Fibroblast of lung (primary cell): ENCODE measurements around the gene ANKRD44. TPM values are rescaled to one million over a fixed set of nuclear protein-coding genes. Genes with fewer than 3 reads are reported as not detected.

Experiments
- DNase-seq, 2 donors: peaks; one replicate each; pipeline versions ENCODE4 v3.0.0 to v3.0.0-alpha.2; 2010; ENCODE audit warnings: low read depth in 2 of 2
- H2AFZ ChIP-seq: 2 replicates; pipeline ENCODE4 v1.5.1; 2012; ENCODE audit warnings: low read length, control low read depth, inconsistent platforms
- H3K27ac ChIP-seq: 2 replicates; pipeline ENCODE4 v1.5.1; 2011; ENCODE audit warnings: low read length, control low read depth; ENCODE audit not compliant: insufficient read depth
- H3K27me3 ChIP-seq: 2 replicates; pipeline ENCODE4 v1.5.1; 2011; ENCODE audit warnings: mild to moderate bottlenecking, low read length; ENCODE audit not compliant: control insufficient read depth, insufficient read depth
- H3K36me3 ChIP-seq: 2 replicates; pipeline ENCODE4 v1.5.1; 2011; ENCODE audit warnings: low read length; ENCODE audit not compliant: control insufficient read depth, insufficient read depth
- H3K4me1 ChIP-seq: 2 replicates; pipeline ENCODE4 v1.5.1; 2011; ENCODE audit warnings: low read length; ENCODE audit not compliant: control insufficient read depth, insufficient read depth; ENCODE audit errors: extremely low read depth
- H3K4me2 ChIP-seq: 2 replicates; pipeline ENCODE4 v1.5.1; 2011; ENCODE audit warnings: low read length, control low read depth; ENCODE audit not compliant: insufficient read depth; ENCODE audit errors: extremely low read depth
- H3K4me3 ChIP-seq, 4 experiments: fragments of 200-600 bp in 1 of 4; sonication (generic) in 1 of 4; replicated peaks in 1 of 4; 2 replicates each; pipeline ENCODE4 v1.5.1; 2011 to 2016; ENCODE audit warnings: low read length in 4 of 4, low read depth in 3 of 4, mild to moderate bottlenecking in 3 of 4, control low read depth in 2 of 4, inconsistent platforms in 1 of 4, mixed read lengths in 1 of 4; ENCODE audit not compliant: insufficient read depth in 1 of 4; ENCODE audit errors: control extremely low read depth in 1 of 4
- H3K79me2 ChIP-seq: 2 replicates; pipeline ENCODE4 v1.5.1; 2012; ENCODE audit warnings: mild to moderate bottlenecking, low read length, inconsistent platforms; ENCODE audit not compliant: control insufficient read depth, insufficient read depth
- H3K9ac ChIP-seq: 2 replicates; pipeline ENCODE4 v1.5.1; 2011; ENCODE audit warnings: mild to moderate bottlenecking, low read length, control low read depth; ENCODE audit not compliant: insufficient read depth
- H3K9me3 ChIP-seq: 2 replicates; pipeline ENCODE4 v1.5.1; 2012; ENCODE audit warnings: low read depth, low read length; ENCODE audit not compliant: control insufficient read depth, insufficient read depth
- H4K20me1 ChIP-seq: 2 replicates; pipeline ENCODE4 v1.5.1; 2011; ENCODE audit warnings: low read length; ENCODE audit not compliant: control insufficient read depth, insufficient read depth; ENCODE audit errors: extremely low read depth
- EZH2 ChIP-seq: IDR thresholded peaks from 2 replicates; pipeline ENCODE4 v1.5.1; 2012; ENCODE audit warnings: low read length, control low read depth, mild to moderate bottlenecking; ENCODE audit errors: missing control alignments
- polyA plus RNA-seq, 2 donors: library from polyadenylated mRNA; depleted of rRNA in 1 of 2; stranded (reverse) in 1 of 2; unstranded in 1 of 2; fragments of >200 nt; gene quantifications; 2 replicates each; pipeline ENCODE4 v1.2.1, GENCODE V29; 2011 to 2012; ENCODE audit warnings: missing spikeins in 1 of 2
- total RNA-seq: library from RNA; depleted of rRNA; stranded (reverse); fragments of >200 nt; gene quantifications from 2 replicates; pipeline ENCODE4 v1.2.1, GENCODE V29; 2014
- TF ChIP-seq, protein P1 (sequence below), 2 donors: IDR thresholded peaks in 1 of 2; conservative IDR thresholded peaks in 1 of 2; 1 replicate in 1 of 2; 2 replicates in 1 of 2; pipeline ENCODE4 v1.5.1; 2011 to 2012; ENCODE audit warnings: low read length in 2 of 2, control low read depth in 1 of 2, inconsistent platforms in 1 of 2, low read depth in 1 of 2, mild to moderate bottlenecking in 1 of 2

Gene ANKRD44
- total and polyA plus RNA-seq, 2 donors (not counting 1 experiment from before 2014, with no cell fraction given) = 7.6 to 9.7 TPM

DNA sequence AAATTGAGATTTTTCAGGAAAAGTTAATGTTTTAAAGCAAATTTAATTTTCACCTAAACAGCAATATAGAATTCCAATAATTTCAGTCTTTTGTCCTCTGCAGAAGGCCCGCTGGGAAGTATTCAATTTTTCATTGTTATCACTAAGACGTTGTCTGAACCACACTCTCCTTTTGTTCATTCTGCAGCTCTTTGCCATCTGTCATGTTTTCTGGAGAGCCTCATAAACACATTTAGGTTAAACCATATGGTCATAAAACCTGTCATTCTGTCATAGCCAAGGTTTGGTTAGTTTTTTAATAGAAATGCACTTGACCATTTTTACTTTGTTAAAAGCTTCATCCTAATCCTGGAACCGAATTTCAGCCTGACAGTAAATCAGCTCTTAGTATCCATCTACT is 330.1 kb downstream of the ANKRD44 start:
- DNase-seq = no peak
- Histone ChIP-seq H3K4me1 (no peaks in the 10 kb centered on the region), H4K20me1 (no peaks in the 10 kb centered on the region), H3K4me3 (no peak overlapping the region), H3K9me3 (no peaks in the 10 kb centered on the region), H3K9ac (no peak overlapping the region), H3K27me3 (no peaks in the 10 kb centered on the region), H3K27ac (no peak overlapping the region), H3K79me2 (no peaks in the 10 kb centered on the region), H3K36me3 (no peaks in the 10 kb centered on the region), H3K4me2 (no peak overlapping the region), H2AFZ (no peak overlapping the region)
- TF ChIP-seq, protein P1, sequence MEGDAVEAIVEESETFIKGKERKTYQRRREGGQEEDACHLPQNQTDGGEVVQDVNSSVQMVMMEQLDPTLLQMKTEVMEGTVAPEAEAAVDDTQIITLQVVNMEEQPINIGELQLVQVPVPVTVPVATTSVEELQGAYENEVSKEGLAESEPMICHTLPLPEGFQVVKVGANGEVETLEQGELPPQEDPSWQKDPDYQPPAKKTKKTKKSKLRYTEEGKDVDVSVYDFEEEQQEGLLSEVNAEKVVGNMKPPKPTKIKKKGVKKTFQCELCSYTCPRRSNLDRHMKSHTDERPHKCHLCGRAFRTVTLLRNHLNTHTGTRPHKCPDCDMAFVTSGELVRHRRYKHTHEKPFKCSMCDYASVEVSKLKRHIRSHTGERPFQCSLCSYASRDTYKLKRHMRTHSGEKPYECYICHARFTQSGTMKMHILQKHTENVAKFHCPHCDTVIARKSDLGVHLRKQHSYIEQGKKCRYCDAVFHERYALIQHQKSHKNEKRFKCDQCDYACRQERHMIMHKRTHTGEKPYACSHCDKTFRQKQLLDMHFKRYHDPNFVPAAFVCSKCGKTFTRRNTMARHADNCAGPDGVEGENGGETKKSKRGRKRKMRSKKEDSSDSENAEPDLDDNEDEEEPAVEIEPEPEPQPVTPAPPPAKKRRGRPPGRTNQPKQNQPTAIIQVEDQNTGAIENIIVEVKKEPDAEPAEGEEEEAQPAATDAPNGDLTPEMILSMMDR (conservative IDR thresholded peaks at IDR 0.05 in 1 of 2, IDR thresholded peaks at IDR 0.05 in 1 of 2; ENCODE audit: low read depth in 1 of 2, low read length in 2 of 2) = no peak
- no peak for TF ChIP-seq EZH2

DNA sequence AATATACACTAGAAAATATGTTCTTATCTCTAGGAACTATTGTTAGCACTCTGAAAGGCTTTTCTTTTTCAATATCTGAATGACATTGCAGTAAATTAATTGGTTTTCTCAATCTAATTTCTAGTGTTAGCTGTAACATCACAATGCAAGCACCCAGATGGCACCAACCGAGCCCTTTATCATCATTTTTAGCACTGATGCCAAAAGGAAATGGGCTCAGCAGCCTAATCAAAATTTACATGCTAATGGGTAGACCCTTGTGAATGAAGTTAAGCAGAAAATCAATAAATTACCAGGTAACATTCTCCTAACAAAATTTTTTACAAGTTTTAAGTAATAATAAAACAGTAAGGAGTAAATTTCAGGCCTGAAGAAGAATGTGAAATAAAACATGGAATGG is 330.6 kb downstream of the ANKRD44 start:
- H3K4me1 ChIP-seq = no peaks in the 10 kb centered on the region
- no peaks in the 10 kb centered on the region for H3K36me3 ChIP-seq
- no peak overlapping the region for H3K4me3 ChIP-seq
- no peak overlapping the region for H3K9ac ChIP-seq
- H3K9me3 ChIP-seq = no peaks in the 10 kb centered on the region
- TF ChIP-seq, protein P1 (conservative IDR thresholded peaks at IDR 0.05 in 1 of 2, IDR thresholded peaks at IDR 0.05 in 1 of 2; ENCODE audit: low read depth in 1 of 2, low read length in 2 of 2) = no peak
- no peak for TF ChIP-seq EZH2
- DNase-seq = no peak
- no peak overlapping the region for H2AFZ ChIP-seq
- no peak overlapping the region for H3K27ac ChIP-seq
- H3K27me3 ChIP-seq = no peaks in the 10 kb centered on the region
- no peak overlapping the region for H3K4me2 ChIP-seq
- H3K79me2 ChIP-seq = no peaks in the 10 kb centered on the region
- no peaks in the 10 kb centered on the region for H4K20me1 ChIP-seq

DNA sequence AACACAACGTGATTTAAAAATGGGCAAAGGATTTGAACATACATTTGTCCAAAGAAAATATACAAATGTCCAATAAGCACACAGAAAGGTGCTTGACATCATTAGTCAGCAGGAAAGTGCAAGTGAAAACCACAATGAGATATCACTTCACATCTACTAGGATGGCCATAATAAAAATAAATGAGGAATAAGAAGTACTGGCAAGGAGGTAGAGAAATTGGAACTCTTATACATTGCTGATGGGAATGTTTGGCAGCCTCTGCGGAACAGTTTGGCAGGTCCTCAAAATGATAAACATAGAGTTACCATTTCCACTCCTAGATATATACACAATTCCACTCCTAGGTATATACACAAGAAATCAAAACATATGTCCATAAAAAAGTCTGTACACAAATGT is 333.1 kb downstream of the ANKRD44 start:
- no peaks in the 10 kb centered on the region for H4K20me1 ChIP-seq
- no peak overlapping the region for H3K9ac ChIP-seq
- no peaks in the 10 kb centered on the region for H3K36me3 ChIP-seq
- H3K27me3 ChIP-seq = no peaks in the 10 kb centered on the region
- no peak overlapping the region for H3K4me3 ChIP-seq
- TF ChIP-seq EZH2 = no peak
- TF ChIP-seq, protein P1 (conservative IDR thresholded peaks at IDR 0.05 in 1 of 2, IDR thresholded peaks at IDR 0.05 in 1 of 2; ENCODE audit: low read depth in 1 of 2, low read length in 2 of 2) = no peak
- H3K4me2 ChIP-seq = no peak overlapping the region
- peak; percentile 47 to 57 for DNase-seq
- H3K4me1 ChIP-seq = no peaks in the 10 kb centered on the region
- H3K9me3 ChIP-seq = no peaks in the 10 kb centered on the region
- H3K79me2 ChIP-seq = no peaks in the 10 kb centered on the region
- no peak overlapping the region for H2AFZ ChIP-seq
- H3K27ac ChIP-seq = no peak overlapping the region
